Measurements from ENCODE around the gene KLKB1. TPM values are rescaled to one million over a fixed set of nuclear protein-coding genes. Genes with fewer than 3 reads are reported as not detected.

KLKB1 gene
- total and polyA plus RNA-seq, 2 donors (not counting 3 experiments of a cell fraction or from before 2014, with no cell fraction given) = not detected

GRCh38 chr4:186188107-186188506 is 39.2 kb upstream of the KLKB1 start:
- CTCF ChIA-PET = no interaction called here
- Histone ChIP-seq H3K27me3 (ENCODE audit: control insufficient read depth in 2 of 2, insufficient read depth in 2 of 2, low read length in 2 of 2) (peaks cover 4 to 6% of the 10 kb centered on the region in 2 experiments), H3K9ac (replicated peaks; ENCODE audit: extremely low read depth, insufficient read depth, low read length) (no peak overlapping the region), H4K20me1 (replicated peaks; ENCODE audit: control insufficient read depth, extremely low read depth, insufficient read depth, low read length) (no peaks in the 10 kb centered on the region), H3K4me2 (ENCODE audit: insufficient read depth, low read length) (no peak overlapping the region), H3K9me3 (replicated peaks; ENCODE audit: control insufficient read depth, insufficient read depth, low read length) (no peaks in the 10 kb centered on the region), H3K79me2 (ENCODE audit: control insufficient read depth, insufficient read depth, low read length) (no peaks in the 10 kb centered on the region), H3K27ac (ENCODE audit: insufficient read depth, low read depth, low read length) (no peak overlapping the region), H3K4me3 (replicated peaks in 1 of 3; ENCODE audit: insufficient read depth in 1 of 3, low read depth in 1 of 3, low read length in 3 of 3) (no peak overlapping the region), H3K4me1 (ENCODE audit: control insufficient read depth, extremely low read depth, insufficient read depth, low read length) (peaks cover 8% of the 10 kb centered on the region), H3K9me1 (replicated peaks; ENCODE audit: control insufficient read depth, extremely low read depth, insufficient read depth, low read length) (no peaks in the 10 kb centered on the region), H2AFZ (ENCODE audit: low read depth, low read length) (no peak overlapping the region), H3K36me3 (ENCODE audit: control insufficient read depth in 2 of 2, extremely low read depth in 1 of 2, insufficient read depth in 2 of 2, low read length in 2 of 2) (no peaks in the 10 kb centered on the region)
- intact Hi-C loops (cut with micrococcal nuclease) (no loop called here), dilution Hi-C loops (cut with MboI; ENCODE audit: extremely low pct_ligation_motif_present, low sequenced_read_pairs) (no loop called here)
- POLR2A ChIA-PET = no interaction called here
- BruUV-seq (replicated peaks) = no TSS peak
- no peak for TF ChIP-seq MYC (IDR thresholded peaks at IDR 0.05; ENCODE audit: low read depth, low read length)
- TF ChIP-seq, protein P1, sequence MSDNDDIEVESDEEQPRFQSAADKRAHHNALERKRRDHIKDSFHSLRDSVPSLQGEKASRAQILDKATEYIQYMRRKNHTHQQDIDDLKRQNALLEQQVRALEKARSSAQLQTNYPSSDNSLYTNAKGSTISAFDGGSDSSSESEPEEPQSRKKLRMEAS (IDR thresholded peaks at IDR 0.05; ENCODE audit: insufficient read depth, insufficient read length) = no peak
- no peak for TF ChIP-seq EZH2 (IDR thresholded peaks at IDR 0.05; ENCODE audit: borderline replicate concordance, low read depth, low read length, severe bottlenecking)
- no peak for TF ChIP-seq GATA2 (IDR thresholded peaks at IDR 0.05; ENCODE audit: insufficient read depth, insufficient read length, low read depth, low read length)
- no peak for TF ChIP-seq POLR2A (IDR thresholded peaks at IDR 0.05; ENCODE audit: low read depth, low read length)
- no peak for TF ChIP-seq JUN (IDR thresholded peaks at IDR 0.05; ENCODE audit: borderline replicate concordance, insufficient read depth, insufficient read length, low read depth)
- TF ChIP-seq POLR2AphosphoS5 (IDR thresholded peaks at IDR 0.05; ENCODE audit: insufficient read depth, low read depth, low read length) = no peak
- DNase-seq (ENCODE audit: low read depth, low spot score) = no peak
- no peak for FAIRE-seq

DNA sequence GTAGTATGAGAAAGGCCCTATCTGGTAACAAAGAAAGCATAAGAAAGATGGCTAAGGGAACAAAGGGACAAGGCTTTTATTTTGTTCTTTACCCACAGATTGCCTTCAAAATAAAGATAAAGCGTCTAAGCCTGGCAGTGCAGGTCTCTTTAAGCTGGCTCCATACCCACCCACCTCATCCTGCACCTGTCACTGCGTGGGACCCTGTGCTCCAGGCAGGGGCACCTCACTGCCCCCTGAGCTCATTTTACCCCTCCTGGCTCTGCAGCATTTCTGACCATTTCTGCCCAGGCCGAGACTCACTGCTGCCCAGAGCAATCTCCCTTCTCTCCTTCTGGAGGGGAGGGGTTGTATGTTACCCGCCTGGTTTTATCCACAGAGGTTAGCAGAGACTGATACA is 37.7 kb upstream of the KLKB1 start:
- intact Hi-C loops (cut with micrococcal nuclease) = loop anchor here (2.0 to 10.0 kb wide), 2 partner anchors 45 to 1365 kb away; partner anchors contain the start of gene ACSL1
- BruUV-seq (replicated peaks) = no TSS peak
- no peak overlapping the region for H3K4me2 ChIP-seq (ENCODE audit: insufficient read depth, low read length)
- POLR2A ChIA-PET = no interaction called here
- peaks cover 4 to 6% of the 10 kb centered on the region in 2 experiments for H3K27me3 ChIP-seq (ENCODE audit: control insufficient read depth in 2 of 2, insufficient read depth in 2 of 2, low read length in 2 of 2)
- H3K79me2 ChIP-seq (ENCODE audit: control insufficient read depth, insufficient read depth, low read length) = no peaks in the 10 kb centered on the region
- CTCF ChIA-PET = no interaction called here
- dilution Hi-C loops (cut with MboI; ENCODE audit: extremely low pct_ligation_motif_present, low sequenced_read_pairs) = no loop called here
- H3K36me3 ChIP-seq (ENCODE audit: control insufficient read depth in 2 of 2, extremely low read depth in 1 of 2, insufficient read depth in 2 of 2, low read length in 2 of 2) = no peaks in the 10 kb centered on the region
- H3K9me3 ChIP-seq (replicated peaks; ENCODE audit: control insufficient read depth, insufficient read depth, low read length) = no peaks in the 10 kb centered on the region
- TF ChIP-seq EZH2 (IDR thresholded peaks at IDR 0.05; ENCODE audit: borderline replicate concordance, low read depth, low read length, severe bottlenecking) (no peak), CTCF (IDR thresholded peaks at IDR 0.05; ENCODE audit: extremely low read depth in 1 of 2, insufficient read depth in 1 of 2, low read depth in 1 of 2, low read length in 2 of 2) (no peak), POLR2A (IDR thresholded peaks at IDR 0.05; ENCODE audit: low read depth, low read length) (no peak), FOS (IDR thresholded peaks at IDR 0.05; ENCODE audit: borderline replicate concordance, insufficient read depth, low read length) (no peak), POLR2AphosphoS5 (IDR thresholded peaks at IDR 0.05; ENCODE audit: insufficient read depth, low read depth, low read length) (no peak), MYC (IDR thresholded peaks at IDR 0.05; ENCODE audit: low read depth, low read length) (no peak), GATA2 (IDR thresholded peaks at IDR 0.05; ENCODE audit: insufficient read depth, insufficient read length, low read depth, low read length) (no peak), JUN (IDR thresholded peaks at IDR 0.05; ENCODE audit: borderline replicate concordance, insufficient read depth, insufficient read length, low read depth) (no peak)
- TF ChIP-seq, protein P1 (IDR thresholded peaks at IDR 0.05; ENCODE audit: insufficient read depth, insufficient read length) = no peak
- no peak overlapping the region for H3K4me3 ChIP-seq (replicated peaks in 1 of 3; ENCODE audit: insufficient read depth in 1 of 3, low read depth in 1 of 3, low read length in 3 of 3)
- H3K9ac ChIP-seq (replicated peaks; ENCODE audit: extremely low read depth, insufficient read depth, low read length) = no peak overlapping the region
- H2AFZ ChIP-seq (ENCODE audit: low read depth, low read length) = no peak overlapping the region
- no peak for FAIRE-seq
- H3K4me1 ChIP-seq (ENCODE audit: control insufficient read depth, extremely low read depth, insufficient read depth, low read length) = peaks cover 8% of the 10 kb centered on the region
- H4K20me1 ChIP-seq (replicated peaks; ENCODE audit: control insufficient read depth, extremely low read depth, insufficient read depth, low read length) = no peaks in the 10 kb centered on the region
- no peaks in the 10 kb centered on the region for H3K9me1 ChIP-seq (replicated peaks; ENCODE audit: control insufficient read depth, extremely low read depth, insufficient read depth, low read length)
- no peak for DNase-seq (ENCODE audit: low read depth, low spot score)
- H3K27ac ChIP-seq (ENCODE audit: insufficient read depth, low read depth, low read length) = no peak overlapping the region

All from endothelial cell of umbilical vein (primary cell).